ENCODE data around the gene RND3.

DNA sequence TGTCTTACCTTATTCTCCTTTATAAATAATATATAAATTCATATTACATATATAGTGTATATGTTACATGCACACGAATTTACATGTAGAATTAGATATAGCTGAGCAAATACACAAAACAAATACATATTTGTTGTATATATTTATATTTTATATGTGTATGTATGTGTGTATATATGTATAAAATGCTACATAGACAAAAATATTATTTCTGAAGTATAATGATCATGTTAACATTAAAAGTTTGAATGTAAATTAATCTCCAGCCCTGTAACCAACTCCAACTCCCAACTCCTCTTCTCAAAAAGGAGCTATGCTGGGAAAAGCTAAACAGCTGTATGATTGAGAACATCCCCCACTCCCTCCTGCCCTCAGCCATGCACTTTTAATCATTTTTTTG lies 42.7 kb upstream of the RND3 start:
- TF ChIP-seq, protein P1, sequence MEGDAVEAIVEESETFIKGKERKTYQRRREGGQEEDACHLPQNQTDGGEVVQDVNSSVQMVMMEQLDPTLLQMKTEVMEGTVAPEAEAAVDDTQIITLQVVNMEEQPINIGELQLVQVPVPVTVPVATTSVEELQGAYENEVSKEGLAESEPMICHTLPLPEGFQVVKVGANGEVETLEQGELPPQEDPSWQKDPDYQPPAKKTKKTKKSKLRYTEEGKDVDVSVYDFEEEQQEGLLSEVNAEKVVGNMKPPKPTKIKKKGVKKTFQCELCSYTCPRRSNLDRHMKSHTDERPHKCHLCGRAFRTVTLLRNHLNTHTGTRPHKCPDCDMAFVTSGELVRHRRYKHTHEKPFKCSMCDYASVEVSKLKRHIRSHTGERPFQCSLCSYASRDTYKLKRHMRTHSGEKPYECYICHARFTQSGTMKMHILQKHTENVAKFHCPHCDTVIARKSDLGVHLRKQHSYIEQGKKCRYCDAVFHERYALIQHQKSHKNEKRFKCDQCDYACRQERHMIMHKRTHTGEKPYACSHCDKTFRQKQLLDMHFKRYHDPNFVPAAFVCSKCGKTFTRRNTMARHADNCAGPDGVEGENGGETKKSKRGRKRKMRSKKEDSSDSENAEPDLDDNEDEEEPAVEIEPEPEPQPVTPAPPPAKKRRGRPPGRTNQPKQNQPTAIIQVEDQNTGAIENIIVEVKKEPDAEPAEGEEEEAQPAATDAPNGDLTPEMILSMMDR (IDR thresholded peaks at IDR 0.05) = no peak
- no peak for TF ChIP-seq TCF7L2 (IDR thresholded peaks at IDR 0.05; ENCODE audit: low read depth, low read length)
